Memory B cell (primary cell): ENCODE results near the gene COA8.
"Not testable (repeated sequence)": the region's sequence is repeated elsewhere in the genome, so short reads cannot be mapped to it uniquely, and the experiment has no call there.

Experiments
- ATAC-seq: fragments of 150-1000 bp; cut with Tn5 transposase; 2 replicates; pipeline ENCODE4 v1.10.0; 2021; ENCODE audit warnings: low read depth, mild to moderate bottlenecking, moderate library complexity
- DNase-seq, 2 donors: peaks; one replicate each; pipeline ENCODE4 v3.0.0; 2022; ENCODE audit warnings: low spot score in 2 of 2
- H3K27ac Mint-ChIP-seq: one replicate; pipeline ENCODE4 v1.8.0; 2022; ENCODE audit warnings: mild to moderate bottlenecking, moderate library complexity, mixed read lengths
- H3K27me3 Mint-ChIP-seq: one replicate; pipeline ENCODE4 v1.8.0; 2022; ENCODE audit warnings: mixed read lengths
- H3K36me3 Mint-ChIP-seq: one replicate; pipeline ENCODE4 v1.8.0; 2022; ENCODE audit warnings: mild to moderate bottlenecking, mixed read lengths
- H3K4me1 Mint-ChIP-seq: one replicate; pipeline ENCODE4 v1.8.0; 2022; ENCODE audit warnings: mixed read lengths
- H3K4me3 Mint-ChIP-seq: one replicate; pipeline ENCODE4 v1.8.0; 2022; ENCODE audit warnings: mild to moderate bottlenecking, moderate library complexity, mixed read lengths
- H3K9me3 Mint-ChIP-seq: one replicate; pipeline ENCODE4 v1.8.0; 2022; ENCODE audit warnings: mixed read lengths

The COA8 gene

DNA sequence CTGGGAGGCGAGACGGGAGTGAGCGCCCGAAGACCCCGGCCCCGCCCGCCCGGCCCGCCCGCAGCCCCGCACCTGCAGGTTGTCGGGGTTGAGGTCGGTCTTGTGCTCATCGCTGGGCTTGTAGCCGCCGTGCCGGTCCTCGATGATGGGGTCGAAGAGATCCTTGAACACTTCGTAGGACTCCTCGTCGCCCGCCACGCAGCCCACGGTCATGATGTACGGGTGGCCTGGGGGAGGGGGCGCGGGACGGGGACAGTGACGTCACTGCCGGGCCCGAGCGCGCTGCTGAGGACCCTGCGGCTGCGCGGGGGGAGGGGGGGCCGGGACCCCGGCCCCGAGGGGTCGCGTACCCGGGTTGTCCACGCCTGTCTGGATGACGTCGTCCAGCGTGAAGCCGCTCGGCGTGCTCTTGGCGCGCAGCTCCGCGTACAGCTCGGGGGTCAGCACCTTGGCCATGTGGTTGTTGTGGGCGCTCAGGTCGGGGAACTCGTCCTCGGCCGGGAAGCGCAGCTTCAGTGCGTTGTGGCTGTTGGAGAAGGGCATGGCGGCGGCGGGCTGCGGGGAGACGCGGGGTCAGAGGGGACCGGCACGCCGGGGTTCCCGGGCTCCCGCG lies 40.7 kb upstream of the COA8 start:
- H3K4me1 Mint-ChIP-seq, result peaks cover 4% of the 10 kb centered on the region
- no peaks in the 10 kb centered on the region for H3K36me3 Mint-ChIP-seq
- H3K9me3 Mint-ChIP-seq, result no peaks in the 10 kb centered on the region
- peak overlapping the region; percentile 51 for H3K4me3 Mint-ChIP-seq
- H3K27ac Mint-ChIP-seq, result no peak overlapping the region
- peaks cover 6% of the 10 kb centered on the region for H3K27me3 Mint-ChIP-seq
- DNase-seq, result peak in 1 of 2 donors; percentile 26
- ATAC-seq, result peak; percentile 5

DNA sequence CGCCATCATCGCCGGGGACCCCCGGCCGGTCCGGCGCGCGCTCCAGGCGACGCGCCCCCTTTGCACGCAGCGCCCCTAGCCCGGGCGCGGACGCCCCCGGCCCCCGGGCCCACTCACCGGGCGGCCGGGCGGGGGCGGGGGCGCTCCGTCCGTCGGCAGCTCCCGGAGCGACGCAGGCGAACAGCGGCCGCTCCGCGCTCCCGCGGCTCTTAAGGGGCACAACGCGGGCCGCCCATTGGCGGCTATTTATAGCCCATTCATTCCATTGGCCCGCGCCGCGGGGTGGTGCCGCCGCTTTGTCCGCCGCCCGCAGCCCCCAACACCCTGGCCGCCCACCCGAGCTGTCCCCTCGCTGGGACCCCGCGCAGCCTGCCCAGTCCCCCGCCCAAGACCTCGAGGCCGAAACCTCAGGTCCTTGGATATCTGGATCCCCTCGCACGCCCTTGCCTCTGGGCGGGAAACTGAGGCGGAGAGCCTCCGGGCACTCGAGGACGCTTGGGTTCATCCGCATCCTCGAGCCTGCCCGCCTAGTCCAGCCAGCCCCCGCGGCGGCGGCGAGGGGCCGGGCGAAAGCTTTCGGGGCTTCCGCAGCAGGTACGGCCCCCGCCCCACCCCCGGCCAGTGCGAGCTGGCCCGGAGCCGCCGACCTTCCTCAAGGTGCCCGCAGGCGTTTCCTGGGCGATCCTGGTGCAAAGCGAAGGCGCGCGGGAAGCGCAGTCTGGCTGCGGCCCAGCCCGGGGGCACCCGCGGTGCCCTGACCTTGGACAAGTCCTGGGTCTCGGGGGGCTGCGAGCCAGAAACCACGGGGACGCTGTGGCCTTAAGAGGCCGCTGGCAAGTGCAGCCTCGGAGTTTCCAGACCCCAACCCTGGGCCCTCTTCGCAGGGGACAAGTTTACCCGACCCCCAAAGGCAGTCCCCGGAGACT lies 39.8 kb upstream of the COA8 start, which contains the start of gene CKB:
TSS of gene CKB (minus strand) at position 182 of the 926 bp plus-strand sequence. CDS start 337 bp downstream, outside the sequence.
- DNase-seq (peak in 1 of 2 donors; percentile 19), ATAC-seq (no peak)
- Mint-ChIP-seq H3K4me3 (peak within 1 kb of the TSS; percentile 51), H3K36me3 (no peaks in the 10 kb centered on the region), H3K9me3 (no peaks in the 10 kb centered on the region), H3K4me1 (peaks cover 11% of the 10 kb centered on the region), H3K27ac (no peak within 1 kb of the TSS), H3K27me3 (peaks cover 5% of the 10 kb centered on the region)

DNA sequence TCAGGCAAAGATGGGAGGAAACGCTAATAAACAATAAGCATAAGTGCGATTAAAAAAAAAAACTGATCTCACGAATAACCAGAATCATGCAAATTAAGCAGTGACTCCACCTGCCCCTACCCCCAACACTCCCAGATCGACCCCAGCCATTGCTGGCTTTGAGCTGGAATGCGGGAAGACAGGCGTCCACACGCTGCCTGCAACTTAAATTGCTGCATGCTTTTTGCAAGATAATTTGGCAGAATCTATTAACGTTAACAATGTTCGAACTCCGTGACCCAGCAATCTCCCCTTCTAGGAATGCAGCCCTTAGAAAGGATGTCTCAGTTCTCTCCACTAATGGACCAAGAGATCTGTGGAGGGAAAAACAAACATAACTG lies 39.2 kb upstream of the COA8 start:
- DNase-seq (no peak), ATAC-seq (no peak)
- Mint-ChIP-seq H3K27me3 (peaks cover 5% of the 10 kb centered on the region), H3K4me1 (peaks cover 15% of the 10 kb centered on the region), H3K4me3 (peak overlapping the region; percentile 41), H3K27ac (no peak overlapping the region), H3K9me3 (no peaks in the 10 kb centered on the region), H3K36me3 (no peaks in the 10 kb centered on the region)

DNA sequence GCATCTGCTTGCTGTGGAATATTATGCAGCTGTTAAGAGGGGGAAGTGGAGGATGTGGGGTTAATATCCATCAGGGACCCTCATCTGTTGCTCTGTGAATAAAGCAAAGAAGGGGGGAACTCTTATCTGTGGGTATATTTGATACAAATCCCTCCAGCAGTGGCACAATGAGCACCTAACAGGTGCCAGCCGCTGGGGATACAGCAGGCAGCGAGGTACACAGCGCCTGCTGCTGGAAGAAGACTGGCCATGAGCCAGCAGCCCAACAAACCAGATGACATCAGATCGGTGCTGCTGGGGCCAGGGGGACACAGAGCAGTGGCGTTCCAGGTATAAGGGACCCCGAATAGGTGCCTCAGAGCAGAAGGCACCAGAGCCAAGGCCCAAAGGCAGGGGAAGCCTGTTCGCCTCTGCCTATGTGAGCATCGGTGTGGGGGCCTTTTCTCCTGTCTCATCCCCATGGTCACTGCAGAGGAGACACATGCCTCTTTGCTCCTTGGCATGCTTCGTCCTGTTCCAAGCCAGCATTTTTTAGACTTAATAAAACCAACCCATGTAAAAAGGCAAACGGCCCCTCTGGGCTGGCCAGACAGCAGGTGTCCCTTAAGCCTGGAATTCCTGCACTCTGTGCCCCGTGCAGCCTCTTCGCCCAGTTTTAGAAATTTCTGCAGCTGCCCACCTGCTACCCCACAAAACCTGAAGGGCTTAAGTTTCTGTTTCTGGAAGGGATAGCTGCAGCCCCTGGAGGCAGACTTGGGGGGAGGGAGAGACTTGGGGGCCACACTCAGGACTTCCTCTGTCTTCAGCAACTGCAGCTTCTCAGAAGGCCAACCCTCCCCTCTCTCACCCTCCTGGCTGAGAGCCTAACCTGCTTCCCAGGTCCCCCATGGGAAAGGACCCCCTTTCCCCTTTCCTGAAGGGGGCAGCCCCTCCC lies 38.5 kb upstream of the COA8 start:
- Mint-ChIP-seq H3K27ac (no peak overlapping the region), H3K36me3 (no peaks in the 10 kb centered on the region), H3K9me3 (no peaks in the 10 kb centered on the region), H3K4me3 (no peak overlapping the region), H3K4me1 (peaks cover 13% of the 10 kb centered on the region), H3K27me3 (peaks cover 3% of the 10 kb centered on the region)
- no peak for ATAC-seq
- no peak for DNase-seq

DNA sequence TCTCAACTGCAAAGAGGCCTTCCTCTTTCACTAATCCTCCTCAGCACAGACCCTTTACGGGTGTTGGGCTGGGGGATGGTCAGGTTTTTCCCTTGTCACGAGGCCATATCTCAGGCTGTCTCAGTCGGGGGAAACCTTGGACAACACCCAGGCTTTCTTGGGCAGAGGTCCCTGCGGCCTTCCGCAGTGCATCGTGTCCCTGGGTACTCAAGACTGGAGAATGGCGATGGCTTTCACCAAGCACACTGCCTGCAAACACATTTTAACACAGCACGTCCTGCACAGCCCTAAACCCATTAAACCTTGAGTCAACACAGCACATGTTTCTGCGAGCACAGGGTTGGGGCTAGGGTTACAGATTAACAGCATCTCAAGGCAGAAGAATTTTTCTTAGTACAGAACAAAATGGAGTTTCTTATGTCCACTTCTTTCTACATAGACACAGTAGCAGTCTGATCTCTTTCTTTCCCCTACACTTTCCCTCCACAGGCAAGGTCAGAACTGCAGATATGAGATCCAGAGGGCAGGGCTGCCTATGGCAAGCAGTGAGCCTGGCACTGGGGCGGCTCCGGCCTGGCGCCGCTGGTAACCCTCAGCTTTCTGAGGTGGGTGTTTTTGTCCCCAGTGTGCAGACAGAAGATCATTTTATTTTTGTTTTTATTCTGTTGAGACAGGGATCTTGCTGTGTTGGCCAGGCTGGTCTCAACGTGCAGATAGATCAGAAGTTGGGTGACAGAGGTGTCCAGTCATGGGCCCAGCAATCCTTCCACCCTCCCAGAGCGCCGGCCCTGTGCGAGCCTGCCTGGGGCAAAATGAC lies 37.1 kb upstream of the COA8 start:
- H3K27ac Mint-ChIP-seq, ATAC-seq, H3K36me3 Mint-ChIP-seq, H3K27me3 Mint-ChIP-seq, H3K4me3 Mint-ChIP-seq, DNase-seq, H3K9me3 Mint-ChIP-seq: not testable (repeated sequence)
- peaks cover 23% of the 10 kb centered on the region for H3K4me1 Mint-ChIP-seq

DNA sequence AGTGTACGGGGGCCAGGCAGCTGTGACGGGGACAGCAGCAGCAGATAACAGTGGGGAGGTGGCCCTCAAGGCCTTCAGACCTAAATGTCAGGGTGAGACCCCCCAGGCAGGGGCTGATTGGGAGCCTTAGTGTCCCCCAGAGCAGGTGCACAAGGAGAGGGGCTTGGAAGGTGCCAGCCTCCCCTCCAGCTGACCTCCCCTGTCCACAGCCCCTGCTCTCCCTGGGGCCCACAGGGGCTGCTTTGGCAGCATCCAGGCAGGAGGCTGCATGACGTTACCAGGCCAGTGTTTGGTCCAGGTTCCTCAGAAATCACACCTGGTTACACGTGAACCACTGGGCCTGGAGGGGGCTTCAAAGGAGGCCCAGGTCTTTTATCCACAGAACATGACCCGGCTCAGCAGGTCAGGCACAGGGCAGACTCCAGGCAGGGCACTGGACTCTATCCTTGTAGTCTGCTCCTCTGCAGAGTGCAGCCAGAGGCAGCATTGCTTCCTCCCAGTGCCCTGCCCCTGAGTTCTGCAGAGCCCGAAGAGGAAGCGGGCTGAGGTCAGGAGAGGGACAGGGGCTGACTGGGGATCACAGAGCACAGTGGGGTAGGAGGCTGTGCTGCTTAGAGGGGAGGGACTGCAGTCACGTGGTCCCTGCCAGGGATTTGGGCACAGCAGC lies 36.4 kb upstream of the COA8 start:
- Mint-ChIP-seq H3K27me3 (no peaks in the 10 kb centered on the region), H3K4me3 (no peak overlapping the region), H3K4me1 (peaks cover 27% of the 10 kb centered on the region), H3K9me3 (no peaks in the 10 kb centered on the region), H3K36me3 (no peaks in the 10 kb centered on the region), H3K27ac (peak overlapping the region; percentile 92)
- ATAC-seq (no peak), DNase-seq (no peak)

DNA sequence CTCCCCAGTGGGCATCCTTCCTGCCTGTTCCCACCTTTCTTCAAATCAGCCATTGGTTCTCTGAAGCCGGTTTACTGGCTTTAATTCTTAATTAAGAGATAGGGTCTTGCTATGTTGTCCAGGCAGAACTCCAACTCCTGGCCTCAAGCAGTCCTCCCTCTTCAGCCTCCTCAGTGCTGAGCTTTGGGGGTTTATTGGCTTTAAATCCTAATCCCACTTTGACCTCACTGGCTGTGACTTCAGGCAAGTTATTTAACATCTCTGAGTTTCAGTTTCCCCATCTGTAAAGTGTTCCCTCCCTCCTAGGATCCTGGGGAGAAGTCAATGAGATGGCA lies 35.9 kb upstream of the COA8 start:
- peak overlapping the region; percentile 83 for H3K4me3 Mint-ChIP-seq
- peaks cover 31% of the 10 kb centered on the region for H3K4me1 Mint-ChIP-seq
- peak overlapping the region; percentile 92 for H3K27ac Mint-ChIP-seq
- ATAC-seq (no peak), DNase-seq (no peak)
- H3K27me3 Mint-ChIP-seq, result no peaks in the 10 kb centered on the region
- no peaks in the 10 kb centered on the region for H3K9me3 Mint-ChIP-seq
- H3K36me3 Mint-ChIP-seq, result peaks cover 2% of the 10 kb centered on the region

DNA sequence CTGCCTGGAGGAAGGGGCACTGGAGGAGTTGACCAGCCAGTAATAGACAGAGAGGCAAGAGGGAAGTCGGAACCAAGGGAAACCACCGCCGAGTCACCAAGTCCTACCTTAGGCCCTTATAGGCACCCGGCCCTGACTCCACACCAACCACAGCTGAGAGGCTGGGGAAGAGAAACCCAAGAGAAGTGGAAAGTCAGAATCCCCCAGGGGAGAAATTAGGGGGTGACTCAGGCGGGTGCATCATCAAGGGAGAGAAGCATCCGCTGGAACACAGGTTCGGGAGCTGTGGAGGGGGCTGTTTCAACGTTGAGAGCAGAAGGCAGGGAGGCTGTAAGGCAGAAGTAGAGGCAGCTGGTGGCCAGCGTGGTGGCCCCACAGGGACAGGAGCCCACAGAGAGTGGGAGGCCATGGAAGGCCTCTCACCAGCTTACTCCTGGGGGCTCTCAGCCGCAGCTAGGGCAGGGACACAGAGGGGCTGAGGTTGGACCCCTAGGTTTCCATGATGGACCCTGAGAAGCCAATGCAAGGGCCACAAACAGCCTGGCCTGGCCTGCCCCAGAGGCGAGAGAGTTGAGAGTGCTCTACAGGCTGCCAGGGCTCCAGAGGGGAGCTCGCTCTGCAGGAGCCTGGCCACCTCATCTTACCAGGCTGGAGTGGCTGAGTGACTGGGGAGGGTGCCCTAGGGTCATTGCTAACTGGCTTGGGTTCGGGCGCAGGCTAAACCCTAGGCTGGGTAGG lies 35.2 kb upstream of the COA8 start:
- Mint-ChIP-seq H3K9me3 (no peaks in the 10 kb centered on the region), H3K36me3 (peaks cover 3% of the 10 kb centered on the region), H3K4me1 (peaks cover 31% of the 10 kb centered on the region), H3K27ac (peak overlapping the region; percentile 92), H3K27me3 (no peaks in the 10 kb centered on the region), H3K4me3 (peak overlapping the region; percentile 83)
- DNase-seq (peak; percentile 60 to 70), ATAC-seq (peak; percentile 83)

DNA sequence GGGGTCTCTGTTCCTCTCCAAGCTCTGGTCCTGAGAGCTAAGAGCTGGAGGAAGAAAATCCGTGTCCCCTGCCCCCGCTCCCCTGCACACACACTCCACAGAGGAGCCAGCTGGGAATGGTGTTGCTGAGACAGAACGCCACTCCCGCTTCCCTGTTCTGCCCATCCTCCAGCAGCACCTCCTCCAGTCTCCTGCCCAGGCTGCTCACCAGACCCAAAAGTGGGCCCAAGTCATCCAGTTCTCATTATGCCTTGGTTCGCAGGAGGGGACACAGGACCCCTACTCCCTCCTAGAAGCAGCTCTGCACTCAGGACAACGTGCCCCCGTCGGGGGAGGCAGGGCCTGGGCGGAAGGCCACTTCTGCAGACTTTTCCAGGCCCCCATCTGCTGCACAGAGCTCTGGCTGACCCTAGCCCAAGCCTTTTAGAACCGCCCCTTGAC lies 34.6 kb upstream of the COA8 start:
- Mint-ChIP-seq H3K9me3 (no peaks in the 10 kb centered on the region), H3K27ac (peak overlapping the region; percentile 92), H3K36me3 (peaks cover 3% of the 10 kb centered on the region), H3K4me3 (peak overlapping the region; percentile 95), H3K4me1 (peaks cover 31% of the 10 kb centered on the region), H3K27me3 (no peaks in the 10 kb centered on the region)
- ATAC-seq (no peak), DNase-seq (no peak)

DNA sequence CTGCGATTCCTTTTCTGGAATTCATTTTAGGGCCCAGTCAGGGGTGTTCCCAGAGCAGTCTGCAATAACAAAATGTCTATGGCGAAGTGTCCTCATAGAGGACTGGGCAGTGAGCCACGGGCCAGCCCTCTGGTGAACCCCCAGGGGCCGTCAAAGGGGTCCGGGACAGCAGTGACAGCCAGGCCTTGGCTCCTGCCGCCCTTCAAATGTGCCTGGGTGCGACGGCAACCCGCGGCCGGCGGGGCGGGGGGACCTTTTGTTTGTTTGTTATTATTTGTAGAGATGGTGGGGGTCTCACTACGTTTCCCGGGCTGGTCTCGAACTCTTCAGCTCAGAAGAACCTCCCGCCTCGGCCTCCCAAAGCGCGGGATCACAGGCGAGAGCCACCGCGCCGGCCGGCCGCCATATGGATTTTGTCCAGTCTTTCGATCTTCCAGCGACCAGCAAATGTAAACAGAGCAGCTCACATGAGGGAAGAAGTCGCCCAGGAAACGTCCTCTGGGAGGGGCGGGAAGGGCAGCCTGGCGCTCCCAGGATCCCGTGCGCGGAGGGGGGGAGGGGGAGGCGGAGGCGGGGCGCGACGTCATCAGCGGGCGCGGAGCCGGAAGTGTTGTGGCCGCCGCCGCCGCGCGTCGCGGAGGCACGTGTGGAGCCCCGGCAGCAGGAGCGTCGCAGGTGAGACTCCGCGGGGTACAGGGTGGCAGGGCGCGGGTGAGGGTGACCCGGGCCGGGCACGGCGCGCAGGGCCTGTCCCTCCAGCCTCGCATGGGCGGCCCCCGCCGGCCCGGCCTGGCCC lies 34.0 kb upstream of the COA8 start, which contains the start of gene TRMT61A:
TSS of gene TRMT61A (plus strand) at position 610 of the 796 bp plus-strand sequence. CDS start 783 bp downstream, outside the sequence.
- Mint-ChIP-seq H3K27me3 (no peaks in the 10 kb centered on the region), H3K4me1 (peaks cover 31% of the 10 kb centered on the region)

DNA sequence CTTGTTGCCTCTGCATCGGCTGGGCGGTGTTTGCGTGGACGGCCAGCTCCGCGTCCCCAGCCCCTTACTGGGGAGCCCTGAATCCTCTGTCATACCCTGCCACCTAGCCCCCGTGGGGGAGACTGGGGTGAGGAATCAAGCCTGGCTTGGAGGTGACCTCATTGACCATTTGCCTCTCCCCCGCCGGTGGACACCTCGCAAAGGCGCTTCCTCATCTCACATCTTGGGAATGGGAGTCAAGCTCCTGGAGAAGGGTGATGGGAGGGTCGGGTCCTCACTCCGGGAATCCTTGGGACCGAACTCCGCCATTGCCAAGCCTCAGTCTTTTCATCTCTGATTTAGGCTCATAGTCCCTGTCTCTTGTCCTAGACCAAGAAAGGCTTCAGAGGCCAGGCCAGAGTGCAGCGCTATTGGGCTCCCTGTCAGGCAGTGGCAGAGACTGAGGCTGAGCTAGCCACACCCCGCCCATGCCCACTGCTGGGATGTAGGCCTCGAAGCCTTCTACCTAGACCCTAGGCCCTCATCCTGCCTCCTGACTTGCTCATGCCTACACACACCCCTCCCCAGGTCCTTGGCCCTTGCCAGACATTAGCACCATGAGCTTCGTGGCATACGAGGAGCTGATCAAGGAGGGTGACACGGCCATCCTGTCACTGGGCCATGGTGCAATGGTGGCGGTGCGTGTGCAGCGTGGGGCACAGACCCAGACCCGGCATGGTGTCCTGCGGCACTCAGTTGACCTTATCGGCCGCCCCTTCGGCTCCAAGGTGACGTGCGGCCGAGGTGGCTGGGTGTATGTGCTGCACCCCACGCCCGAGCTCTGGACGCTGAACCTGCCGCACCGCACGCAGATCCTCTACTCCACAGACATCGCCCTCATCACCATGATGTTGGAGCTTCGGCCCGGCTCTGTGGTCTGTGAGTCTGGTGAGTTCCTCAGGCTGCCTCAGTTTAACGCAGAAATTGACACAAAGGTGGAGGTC lies 33.1 kb upstream of the COA8 start:
- H3K4me3 Mint-ChIP-seq, result peak overlapping the region; percentile 95
- H3K4me1 Mint-ChIP-seq, result peaks cover 31% of the 10 kb centered on the region
- H3K27me3 Mint-ChIP-seq, result no peaks in the 10 kb centered on the region
- H3K27ac Mint-ChIP-seq, result peak overlapping the region; percentile 92
- ATAC-seq (no peak), DNase-seq (no peak)
- H3K9me3 Mint-ChIP-seq, result no peaks in the 10 kb centered on the region
- peaks cover 3% of the 10 kb centered on the region for H3K36me3 Mint-ChIP-seq

More for the DNA sequence above, 34.0 kb upstream of the COA8 start, which contains the start of gene TRMT61A:
- DNase-seq (peak; percentile 59 to 62), ATAC-seq (peak; percentile 72)
- H3K36me3 Mint-ChIP-seq, result peaks cover 3% of the 10 kb centered on the region
- peak within 1 kb of the TSS; percentile 92 for H3K27ac Mint-ChIP-seq
- peak within 1 kb of the TSS; percentile 95 for H3K4me3 Mint-ChIP-seq
- H3K9me3 Mint-ChIP-seq, result no peaks in the 10 kb centered on the region
